ENCODE data around the gene GRM8. TPM values are rescaled to one million over a fixed set of nuclear protein-coding genes. Genes with fewer than 3 reads are reported as not detected.

GRM8 gene
- total and polyA plus RNA-seq, 9 of the 15 experiments (the other 6 are each of a cell fraction or from before 2014, with no cell fraction given), result 0.13 TPM; not detected in 7

GRCh38 chr7:126667742-126668366 lies 584.9 kb downstream of the GRM8 start (continued):
- TF ChIP-seq, protein P1, sequence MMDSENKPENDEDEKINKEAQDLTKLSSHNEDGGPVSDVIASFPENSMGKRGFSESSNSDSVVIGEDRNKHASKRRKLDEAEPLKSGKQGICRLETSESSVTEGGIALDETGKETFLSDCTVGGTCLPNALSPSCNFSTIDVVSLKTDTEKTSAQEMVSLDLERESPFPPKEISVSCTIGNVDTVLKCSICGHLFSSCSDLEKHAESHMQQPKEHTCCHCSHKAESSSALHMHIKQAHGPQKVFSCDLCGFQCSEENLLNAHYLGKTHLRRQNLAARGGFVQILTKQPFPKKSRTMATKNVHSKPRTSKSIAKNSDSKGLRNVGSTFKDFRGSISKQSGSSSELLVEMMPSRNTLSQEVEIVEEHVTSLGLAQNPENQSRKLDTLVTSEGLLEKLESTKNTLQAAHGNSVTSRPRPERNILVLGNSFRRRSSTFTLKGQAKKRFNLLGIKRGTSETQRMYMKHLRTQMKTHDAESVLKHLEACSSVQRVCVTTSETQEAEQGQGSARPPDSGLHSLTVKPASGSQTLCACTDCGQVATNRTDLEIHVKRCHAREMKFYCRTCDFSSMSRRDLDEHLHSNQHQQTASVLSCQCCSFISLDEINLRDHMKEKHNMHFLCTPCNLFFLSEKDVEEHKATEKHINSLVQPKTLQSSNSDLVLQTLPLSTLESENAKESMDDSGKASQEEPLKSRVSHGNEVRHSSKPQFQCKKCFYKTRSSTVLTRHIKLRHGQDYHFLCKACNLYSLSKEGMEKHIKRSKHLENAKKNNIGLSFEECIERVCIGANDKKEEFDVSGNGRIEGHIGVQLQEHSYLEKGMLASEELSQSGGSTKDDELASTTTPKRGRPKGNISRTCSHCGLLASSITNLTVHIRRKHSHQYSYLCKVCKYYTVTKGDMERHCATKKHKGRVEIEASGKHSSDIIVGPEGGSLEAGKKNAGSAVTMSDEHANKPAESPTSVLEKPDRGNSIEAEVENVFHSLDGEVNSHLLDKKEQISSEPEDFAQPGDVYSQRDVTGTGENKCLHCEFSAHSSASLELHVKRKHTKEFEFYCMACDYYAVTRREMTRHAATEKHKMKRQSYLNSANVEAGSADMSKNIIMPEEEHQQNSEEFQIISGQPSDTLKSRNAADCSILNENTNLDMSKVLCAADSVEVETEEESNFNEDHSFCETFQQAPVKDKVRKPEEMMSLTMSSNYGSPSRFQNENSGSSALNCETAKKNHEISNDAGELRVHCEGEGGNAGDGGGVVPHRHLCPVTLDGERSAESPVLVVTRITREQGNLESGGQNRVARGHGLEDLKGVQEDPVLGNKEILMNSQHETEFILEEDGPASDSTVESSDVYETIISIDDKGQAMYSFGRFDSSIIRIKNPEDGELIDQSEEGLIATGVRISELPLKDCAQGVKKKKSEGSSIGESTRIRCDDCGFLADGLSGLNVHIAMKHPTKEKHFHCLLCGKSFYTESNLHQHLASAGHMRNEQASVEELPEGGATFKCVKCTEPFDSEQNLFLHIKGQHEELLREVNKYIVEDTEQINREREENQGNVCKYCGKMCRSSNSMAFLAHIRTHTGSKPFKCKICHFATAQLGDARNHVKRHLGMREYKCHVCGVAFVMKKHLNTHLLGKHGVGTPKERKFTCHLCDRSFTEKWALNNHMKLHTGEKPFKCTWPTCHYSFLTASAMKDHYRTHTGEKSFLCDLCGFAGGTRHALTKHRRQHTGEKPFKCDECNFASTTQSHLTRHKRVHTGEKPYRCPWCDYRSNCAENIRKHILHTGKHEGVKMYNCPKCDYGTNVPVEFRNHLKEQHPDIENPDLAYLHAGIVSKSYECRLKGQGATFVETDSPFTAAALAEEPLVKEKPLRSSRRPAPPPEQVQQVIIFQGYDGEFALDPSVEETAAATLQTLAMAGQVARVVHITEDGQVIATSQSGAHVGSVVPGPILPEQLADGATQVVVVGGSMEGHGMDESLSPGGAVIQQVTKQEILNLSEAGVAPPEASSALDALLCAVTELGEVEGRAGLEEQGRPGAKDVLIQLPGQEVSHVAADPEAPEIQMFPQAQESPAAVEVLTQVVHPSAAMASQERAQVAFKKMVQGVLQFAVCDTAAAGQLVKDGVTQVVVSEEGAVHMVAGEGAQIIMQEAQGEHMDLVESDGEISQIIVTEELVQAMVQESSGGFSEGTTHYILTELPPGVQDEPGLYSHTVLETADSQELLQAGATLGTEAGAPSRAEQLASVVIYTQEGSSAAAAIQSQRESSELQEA (IDR thresholded peaks at IDR 0.05; ENCODE audit: low read depth), result no peak
- TF ChIP-seq KHSRP (IDR thresholded peaks at IDR 0.05) (no peak), HCFC1 (IDR thresholded peaks at IDR 0.05; ENCODE audit: low read depth, low read length) (no peak), NELFE (IDR thresholded peaks at IDR 0.05; ENCODE audit: insufficient read depth, insufficient read length) (no peak)
- TF ChIP-seq, protein P2, sequence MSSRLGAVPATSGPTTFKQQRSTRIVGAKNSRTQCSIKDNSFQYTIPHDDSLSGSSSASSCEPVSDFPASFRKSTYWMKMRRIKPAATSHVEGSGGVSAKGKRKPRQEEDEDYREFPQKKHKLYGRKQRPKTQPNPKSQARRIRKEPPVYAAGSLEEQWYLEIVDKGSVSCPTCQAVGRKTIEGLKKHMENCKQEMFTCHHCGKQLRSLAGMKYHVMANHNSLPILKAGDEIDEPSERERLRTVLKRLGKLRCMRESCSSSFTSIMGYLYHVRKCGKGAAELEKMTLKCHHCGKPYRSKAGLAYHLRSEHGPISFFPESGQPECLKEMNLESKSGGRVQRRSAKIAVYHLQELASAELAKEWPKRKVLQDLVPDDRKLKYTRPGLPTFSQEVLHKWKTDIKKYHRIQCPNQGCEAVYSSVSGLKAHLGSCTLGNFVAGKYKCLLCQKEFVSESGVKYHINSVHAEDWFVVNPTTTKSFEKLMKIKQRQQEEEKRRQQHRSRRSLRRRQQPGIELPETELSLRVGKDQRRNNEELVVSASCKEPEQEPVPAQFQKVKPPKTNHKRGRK (tag; IDR thresholded peaks at IDR 0.05), result no peak
- TF ChIP-seq, protein P3, sequence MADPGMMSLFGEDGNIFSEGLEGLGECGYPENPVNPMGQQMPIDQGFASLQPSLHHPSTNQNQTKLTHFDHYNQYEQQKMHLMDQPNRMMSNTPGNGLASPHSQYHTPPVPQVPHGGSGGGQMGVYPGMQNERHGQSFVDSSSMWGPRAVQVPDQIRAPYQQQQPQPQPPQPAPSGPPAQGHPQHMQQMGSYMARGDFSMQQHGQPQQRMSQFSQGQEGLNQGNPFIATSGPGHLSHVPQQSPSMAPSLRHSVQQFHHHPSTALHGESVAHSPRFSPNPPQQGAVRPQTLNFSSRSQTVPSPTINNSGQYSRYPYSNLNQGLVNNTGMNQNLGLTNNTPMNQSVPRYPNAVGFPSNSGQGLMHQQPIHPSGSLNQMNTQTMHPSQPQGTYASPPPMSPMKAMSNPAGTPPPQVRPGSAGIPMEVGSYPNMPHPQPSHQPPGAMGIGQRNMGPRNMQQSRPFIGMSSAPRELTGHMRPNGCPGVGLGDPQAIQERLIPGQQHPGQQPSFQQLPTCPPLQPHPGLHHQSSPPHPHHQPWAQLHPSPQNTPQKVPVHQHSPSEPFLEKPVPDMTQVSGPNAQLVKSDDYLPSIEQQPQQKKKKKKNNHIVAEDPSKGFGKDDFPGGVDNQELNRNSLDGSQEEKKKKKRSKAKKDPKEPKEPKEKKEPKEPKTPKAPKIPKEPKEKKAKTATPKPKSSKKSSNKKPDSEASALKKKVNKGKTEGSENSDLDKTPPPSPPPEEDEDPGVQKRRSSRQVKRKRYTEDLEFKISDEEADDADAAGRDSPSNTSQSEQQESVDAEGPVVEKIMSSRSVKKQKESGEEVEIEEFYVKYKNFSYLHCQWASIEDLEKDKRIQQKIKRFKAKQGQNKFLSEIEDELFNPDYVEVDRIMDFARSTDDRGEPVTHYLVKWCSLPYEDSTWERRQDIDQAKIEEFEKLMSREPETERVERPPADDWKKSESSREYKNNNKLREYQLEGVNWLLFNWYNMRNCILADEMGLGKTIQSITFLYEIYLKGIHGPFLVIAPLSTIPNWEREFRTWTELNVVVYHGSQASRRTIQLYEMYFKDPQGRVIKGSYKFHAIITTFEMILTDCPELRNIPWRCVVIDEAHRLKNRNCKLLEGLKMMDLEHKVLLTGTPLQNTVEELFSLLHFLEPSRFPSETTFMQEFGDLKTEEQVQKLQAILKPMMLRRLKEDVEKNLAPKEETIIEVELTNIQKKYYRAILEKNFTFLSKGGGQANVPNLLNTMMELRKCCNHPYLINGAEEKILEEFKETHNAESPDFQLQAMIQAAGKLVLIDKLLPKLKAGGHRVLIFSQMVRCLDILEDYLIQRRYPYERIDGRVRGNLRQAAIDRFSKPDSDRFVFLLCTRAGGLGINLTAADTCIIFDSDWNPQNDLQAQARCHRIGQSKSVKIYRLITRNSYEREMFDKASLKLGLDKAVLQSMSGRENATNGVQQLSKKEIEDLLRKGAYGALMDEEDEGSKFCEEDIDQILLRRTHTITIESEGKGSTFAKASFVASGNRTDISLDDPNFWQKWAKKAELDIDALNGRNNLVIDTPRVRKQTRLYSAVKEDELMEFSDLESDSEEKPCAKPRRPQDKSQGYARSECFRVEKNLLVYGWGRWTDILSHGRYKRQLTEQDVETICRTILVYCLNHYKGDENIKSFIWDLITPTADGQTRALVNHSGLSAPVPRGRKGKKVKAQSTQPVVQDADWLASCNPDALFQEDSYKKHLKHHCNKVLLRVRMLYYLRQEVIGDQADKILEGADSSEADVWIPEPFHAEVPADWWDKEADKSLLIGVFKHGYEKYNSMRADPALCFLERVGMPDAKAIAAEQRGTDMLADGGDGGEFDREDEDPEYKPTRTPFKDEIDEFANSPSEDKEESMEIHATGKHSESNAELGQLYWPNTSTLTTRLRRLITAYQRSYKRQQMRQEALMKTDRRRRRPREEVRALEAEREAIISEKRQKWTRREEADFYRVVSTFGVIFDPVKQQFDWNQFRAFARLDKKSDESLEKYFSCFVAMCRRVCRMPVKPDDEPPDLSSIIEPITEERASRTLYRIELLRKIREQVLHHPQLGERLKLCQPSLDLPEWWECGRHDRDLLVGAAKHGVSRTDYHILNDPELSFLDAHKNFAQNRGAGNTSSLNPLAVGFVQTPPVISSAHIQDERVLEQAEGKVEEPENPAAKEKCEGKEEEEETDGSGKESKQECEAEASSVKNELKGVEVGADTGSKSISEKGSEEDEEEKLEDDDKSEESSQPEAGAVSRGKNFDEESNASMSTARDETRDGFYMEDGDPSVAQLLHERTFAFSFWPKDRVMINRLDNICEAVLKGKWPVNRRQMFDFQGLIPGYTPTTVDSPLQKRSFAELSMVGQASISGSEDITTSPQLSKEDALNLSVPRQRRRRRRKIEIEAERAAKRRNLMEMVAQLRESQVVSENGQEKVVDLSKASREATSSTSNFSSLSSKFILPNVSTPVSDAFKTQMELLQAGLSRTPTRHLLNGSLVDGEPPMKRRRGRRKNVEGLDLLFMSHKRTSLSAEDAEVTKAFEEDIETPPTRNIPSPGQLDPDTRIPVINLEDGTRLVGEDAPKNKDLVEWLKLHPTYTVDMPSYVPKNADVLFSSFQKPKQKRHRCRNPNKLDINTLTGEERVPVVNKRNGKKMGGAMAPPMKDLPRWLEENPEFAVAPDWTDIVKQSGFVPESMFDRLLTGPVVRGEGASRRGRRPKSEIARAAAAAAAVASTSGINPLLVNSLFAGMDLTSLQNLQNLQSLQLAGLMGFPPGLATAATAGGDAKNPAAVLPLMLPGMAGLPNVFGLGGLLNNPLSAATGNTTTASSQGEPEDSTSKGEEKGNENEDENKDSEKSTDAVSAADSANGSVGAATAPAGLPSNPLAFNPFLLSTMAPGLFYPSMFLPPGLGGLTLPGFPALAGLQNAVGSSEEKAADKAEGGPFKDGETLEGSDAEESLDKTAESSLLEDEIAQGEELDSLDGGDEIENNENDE (IDR thresholded peaks at IDR 0.05; ENCODE audit: low read depth, low read length), result no peak

Measured in K562 (cell line).